ENCODE measurements around the gene SUN1.

SUN1 gene

GRCh38 chr7:855686-856369 is 23.6 kb downstream of the SUN1 start:
- Histone ChIP-seq H3K4me3 (no peak overlapping the region), H3K27me3 (no peaks in the 10 kb centered on the region), H3K4me1 (no peaks in the 10 kb centered on the region), H3K36me3 (peaks cover 98 to 100% (median 98%) of the 10 kb centered on the region in 3 donors), H3K27ac (no peak overlapping the region), H3K9me3 (no peaks in the 10 kb centered on the region)
- intact Hi-C loops (cut with DNase I; ENCODE audit: low total_unique reads): no loop called here
- TF ChIP-seq, protein P1, sequence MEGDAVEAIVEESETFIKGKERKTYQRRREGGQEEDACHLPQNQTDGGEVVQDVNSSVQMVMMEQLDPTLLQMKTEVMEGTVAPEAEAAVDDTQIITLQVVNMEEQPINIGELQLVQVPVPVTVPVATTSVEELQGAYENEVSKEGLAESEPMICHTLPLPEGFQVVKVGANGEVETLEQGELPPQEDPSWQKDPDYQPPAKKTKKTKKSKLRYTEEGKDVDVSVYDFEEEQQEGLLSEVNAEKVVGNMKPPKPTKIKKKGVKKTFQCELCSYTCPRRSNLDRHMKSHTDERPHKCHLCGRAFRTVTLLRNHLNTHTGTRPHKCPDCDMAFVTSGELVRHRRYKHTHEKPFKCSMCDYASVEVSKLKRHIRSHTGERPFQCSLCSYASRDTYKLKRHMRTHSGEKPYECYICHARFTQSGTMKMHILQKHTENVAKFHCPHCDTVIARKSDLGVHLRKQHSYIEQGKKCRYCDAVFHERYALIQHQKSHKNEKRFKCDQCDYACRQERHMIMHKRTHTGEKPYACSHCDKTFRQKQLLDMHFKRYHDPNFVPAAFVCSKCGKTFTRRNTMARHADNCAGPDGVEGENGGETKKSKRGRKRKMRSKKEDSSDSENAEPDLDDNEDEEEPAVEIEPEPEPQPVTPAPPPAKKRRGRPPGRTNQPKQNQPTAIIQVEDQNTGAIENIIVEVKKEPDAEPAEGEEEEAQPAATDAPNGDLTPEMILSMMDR (IDR thresholded peaks at IDR 0.05): no peak
- DNase-seq: no peak

- TF ChIP-seq, protein P1 (IDR thresholded peaks at IDR 0.05): no peak
- peaks cover 98 to 100% (median 98%) of the 10 kb centered on the region in 3 donors for H3K36me3 ChIP-seq
Measured at GRCh38 chr7:856444-857095, 24.3 kb downstream of the SUN1 start.

GRCh38 chr7:857661-858060 is 25.4 kb downstream of the SUN1 start:
- no peaks in the 10 kb centered on the region for H3K9me3 ChIP-seq
- peaks cover 99 to 100% (median 100%) of the 10 kb centered on the region in 3 donors for H3K36me3 ChIP-seq
- no peak overlapping the region for H3K27ac ChIP-seq
- H3K4me1 ChIP-seq: no peaks in the 10 kb centered on the region
- intact Hi-C loops (cut with DNase I; ENCODE audit: low total_unique reads): no loop called here
- H3K27me3 ChIP-seq: no peaks in the 10 kb centered on the region
- no peak for DNase-seq
- TF ChIP-seq, protein P1 (IDR thresholded peaks at IDR 0.05): no peak
- no peak overlapping the region for H3K4me3 ChIP-seq

More at GRCh38 chr7:856444-857095, 24.3 kb downstream of the SUN1 start:
- H3K4me3 ChIP-seq: no peak overlapping the region
- no peak overlapping the region for H3K27ac ChIP-seq
- no peaks in the 10 kb centered on the region for H3K4me1 ChIP-seq
- DNase-seq: no peak
- H3K27me3 ChIP-seq: no peaks in the 10 kb centered on the region
- intact Hi-C loops (cut with DNase I; ENCODE audit: low total_unique reads): no loop called here
- H3K9me3 ChIP-seq: no peaks in the 10 kb centered on the region

GRCh38 chr7:859359-860030 is 27.2 kb downstream of the SUN1 start:
- Histone ChIP-seq H3K4me1 (no peaks in the 10 kb centered on the region), H3K36me3 (peaks cover 91 to 99% (median 97%) of the 10 kb centered on the region in 3 donors), H3K27ac (no peak overlapping the region), H3K27me3 (no peaks in the 10 kb centered on the region), H3K4me3 (no peak overlapping the region), H3K9me3 (no peaks in the 10 kb centered on the region)
- DNase-seq: no peak
- intact Hi-C loops (cut with DNase I; ENCODE audit: low total_unique reads): no loop called here
- TF ChIP-seq, protein P1 (IDR thresholded peaks at IDR 0.05): no peak

GRCh38 chr7:860149-860548 is 27.9 kb downstream of the SUN1 start:
- H3K27ac ChIP-seq: no peak overlapping the region
- no peaks in the 10 kb centered on the region for H3K27me3 ChIP-seq
- intact Hi-C loops (cut with DNase I; ENCODE audit: low total_unique reads): no loop called here
- no peaks in the 10 kb centered on the region for H3K4me1 ChIP-seq
- TF ChIP-seq, protein P1 (IDR thresholded peaks at IDR 0.05): no peak
- no peaks in the 10 kb centered on the region for H3K9me3 ChIP-seq
- H3K4me3 ChIP-seq: no peak overlapping the region
- H3K36me3 ChIP-seq: peaks cover 91 to 99% (median 97%) of the 10 kb centered on the region in 3 donors
- no peak for DNase-seq
